ENCODE results near the gene PSG1.
"Not testable (repeated sequence)": the region's sequence is repeated elsewhere in the genome, so short reads cannot be mapped to it uniquely, and the experiment has no call there.

PSG1 gene

GRCh38 chr19:42880621-42881020 is 1.1 kb upstream of the PSG1 start:
- not testable (repeated sequence) for DNase-seq

GRCh38 chr19:42876596-42876995 is 2.9 kb downstream of the PSG1 start:
- not testable (repeated sequence) for DNase-seq

- DNase-seq = not testable (repeated sequence)
These were observed 3.6 kb downstream of the PSG1 start for GRCh38 chr19:42875881-42876280.

GRCh38 chr19:42874901-42875813 is 4.4 kb downstream of the PSG1 start:
- DNase-seq = not testable (repeated sequence)

- DNase-seq = not testable (repeated sequence)
These were observed 5.4 kb downstream of the PSG1 start for GRCh38 chr19:42874136-42874535.

- no peak for DNase-seq
These were observed 6.9 kb downstream of the PSG1 start for GRCh38 chr19:42872608-42873007.

GRCh38 chr19:42857544-42857867 is 22.0 kb downstream of the PSG1 start:
- DNase-seq = no peak

- peak; percentile 59 for DNase-seq
These were observed 22.5 kb downstream of the PSG1 start for GRCh38 chr19:42856866-42857543.

GRCh38 chr19:42854745-42855144 is 24.8 kb downstream of the PSG1 start:
- not testable (repeated sequence) for DNase-seq

- DNase-seq = not testable (repeated sequence)
These were observed 26.3 kb downstream of the PSG1 start for GRCh38 chr19:42853231-42853630.

- not testable (repeated sequence) for DNase-seq
These were observed 26.7 kb downstream of the PSG1 start for GRCh38 chr19:42852821-42853220.

- DNase-seq = not testable (repeated sequence)
These were observed 27.7 kb downstream of the PSG1 start for GRCh38 chr19:42851718-42852280.

GRCh38 chr19:42850981-42851717 is 28.4 kb downstream of the PSG1 start:
- DNase-seq = no peak

GRCh38 chr19:42846597-42846996 is 32.9 kb downstream of the PSG1 start:
- DNase-seq = no peak

- not testable (repeated sequence) for DNase-seq
These were observed 35.9 kb downstream of the PSG1 start for GRCh38 chr19:42843631-42844030.

- DNase-seq = not testable (repeated sequence)
These were observed 46.6 kb downstream of the PSG1 start for GRCh38 chr19:42832746-42833442.

- not testable (repeated sequence) for DNase-seq
These were observed 47.4 kb downstream of the PSG1 start for GRCh38 chr19:42832023-42832680.

GRCh38 chr19:42831221-42832019 is 48.1 kb downstream of the PSG1 start:
- DNase-seq = no peak

GRCh38 chr19:42821306-42821977 is 58.1 kb downstream of the PSG1 start:
- not testable (repeated sequence) for DNase-seq

- DNase-seq = not testable (repeated sequence)
These were observed 59.4 kb downstream of the PSG1 start for GRCh38 chr19:42819960-42820650.

All from activated CD8-positive, alpha-beta memory T cell treated with anti-CD3 and anti-CD28 coated beads, Interleukin-2, amount 50 U/mL, for 48 hours (primary cell).